SHP77 (cell line): ENCODE measurements around the gene ANKH.

Experiments used
- DNase-seq, 2 experiments: peaks; one replicate each; lab custom pipeline; 2025; lab: John Stamatoyannopoulos, UW

ANKH gene

GRCh38 chr5:14713476-14714390 is 157.8 kb downstream of the ANKH start:
- DNase-seq = no peak

GRCh38 chr5:14712666-14713065 is 158.9 kb downstream of the ANKH start:
- no peak for DNase-seq

GRCh38 chr5:14712131-14712530 is 159.4 kb downstream of the ANKH start:
- DNase-seq = no peak

GRCh38 chr5:14710313-14710994 is 161.1 kb downstream of the ANKH start:
- no peak for DNase-seq

GRCh38 chr5:14708551-14708950 is 163.0 kb downstream of the ANKH start:
- DNase-seq = no peak

GRCh38 chr5:14707811-14708390 is 163.7 kb downstream of the ANKH start:
- DNase-seq = no peak

GRCh38 chr5:14706615-14707021 is 165.0 kb downstream of the ANKH start:
- no peak for DNase-seq

- DNase-seq = no peak
Observed at GRCh38 chr5:14705556-14705955, 166.0 kb downstream of the ANKH start.

GRCh38 chr5:14702238-14702839 is 169.2 kb downstream of the ANKH start:
- no peak for DNase-seq

- DNase-seq = no peak
Observed at GRCh38 chr5:14701556-14701955, 170.0 kb downstream of the ANKH start.

GRCh38 chr5:14700478-14701436 is 170.8 kb downstream of the ANKH start:
- no peak for DNase-seq

- no peak for DNase-seq
Observed at GRCh38 chr5:14699807-14700400, 171.7 kb downstream of the ANKH start.

- DNase-seq = no peak
Observed at GRCh38 chr5:14699159-14699558, 172.4 kb downstream of the ANKH start.

- no peak for DNase-seq
Observed at GRCh38 chr5:14698495-14698894, 173.1 kb downstream of the ANKH start.

GRCh38 chr5:14696851-14697250 is 174.7 kb downstream of the ANKH start:
- DNase-seq = no peak

GRCh38 chr5:14696057-14696456 is 175.5 kb downstream of the ANKH start:
- no peak for DNase-seq

- DNase-seq = no peak
Observed at GRCh38 chr5:14695152-14695551, 176.4 kb downstream of the ANKH start.

- DNase-seq = no peak
Observed at GRCh38 chr5:14693070-14693469, 178.5 kb downstream of the ANKH start.

- DNase-seq = no peak
Observed at GRCh38 chr5:14687023-14687665, 184.4 kb downstream of the ANKH start.

- no peak for DNase-seq
Observed at GRCh38 chr5:14686517-14686916, 185.1 kb downstream of the ANKH start.
